Thyroid gland (tissue), 4 donors: ENCODE data around the gene RASL11B. TPM values are rescaled to one million over a fixed set of nuclear protein-coding genes. Genes with fewer than 3 reads are reported as not detected.

Experiments
- DNase-seq, 2 donors: peaks; one replicate each; pipeline ENCODE4 v3.0.0-alpha.2; 2019
- H3K27ac ChIP-seq, 3 donors: fragments of 200-600 bp; sonication (generic); 1 replicate in 2 of 3; 2 replicates in 1 of 3; pipeline ENCODE4 v1.5.1; 2016 to 2019; ENCODE audit warnings: mild to moderate bottlenecking in 1 of 3, moderate library complexity in 1 of 3
- H3K27me3 ChIP-seq: fragments of 200-600 bp; sonication (generic); one replicate; pipeline ENCODE4 v1.5.1; 2019
- H3K36me3 ChIP-seq, 2 donors: fragments of 200-600 bp; sonication (generic); one replicate each; pipeline ENCODE4 v1.5.1; 2016 to 2019
- H3K4me1 ChIP-seq, 2 donors: fragments of 200-600 bp; sonication (generic); one replicate each; pipeline ENCODE4 v1.5.1; 2017 to 2019
- H3K4me3 ChIP-seq, 3 donors: fragments of 200-600 bp; sonication (generic); replicated peaks in 1 of 3; 1 replicate in 2 of 3; 2 replicates in 1 of 3; pipeline ENCODE4 v1.5.1; 2016; ENCODE audit warnings: mild to moderate bottlenecking in 1 of 3
- H3K9me3 ChIP-seq: fragments of 200-600 bp; sonication (generic); one replicate; pipeline ENCODE4 v1.5.1; 2017
- CTCF ChIP-seq, 6 experiments: fragments of 200-600 bp in 3 of 6; fragments of 450-650 bp in 3 of 6; sonication (generic) in 3 of 6; IDR thresholded peaks; one replicate each; pipeline ENCODE4 v1.5.1; 2016 to 2019; ENCODE audit warnings: antibody characterized with exemption in 6 of 6, mild to moderate bottlenecking in 2 of 6, inconsistent platforms in 1 of 6, moderate library complexity in 1 of 6
- POLR2A ChIP-seq, 2 donors: fragments of 450-650 bp; IDR thresholded peaks; one replicate each; pipeline ENCODE4 v1.6.1; 2017; ENCODE audit warnings: antibody characterized with exemption in 2 of 2, mild to moderate bottlenecking in 2 of 2, moderate library complexity in 1 of 2
- WGBS, 2 donors: methylation state at CpG; one replicate each; pipeline ENCODE4 v1.1.5; 2017; 5-methylcytosine and 5-hydroxymethylcytosine counted together
- intact Hi-C: fragments of 100-400 bp; cut with DNase I; formaldehyde crosslinking; loops from one replicate; pipeline ENCODE4 v1.15.1; 2023
- total RNA-seq, 4 donors: library from RNA; depleted of rRNA; stranded (reverse); fragments of >200 nt; gene quantifications; one replicate each; pipeline ENCODE4 v1.2.3, GENCODE V29; 2016

Gene RASL11B
- total RNA-seq, 4 donors from 2014 or later, result 0.45 to 3.6 (median 0.60) TPM

DNA sequence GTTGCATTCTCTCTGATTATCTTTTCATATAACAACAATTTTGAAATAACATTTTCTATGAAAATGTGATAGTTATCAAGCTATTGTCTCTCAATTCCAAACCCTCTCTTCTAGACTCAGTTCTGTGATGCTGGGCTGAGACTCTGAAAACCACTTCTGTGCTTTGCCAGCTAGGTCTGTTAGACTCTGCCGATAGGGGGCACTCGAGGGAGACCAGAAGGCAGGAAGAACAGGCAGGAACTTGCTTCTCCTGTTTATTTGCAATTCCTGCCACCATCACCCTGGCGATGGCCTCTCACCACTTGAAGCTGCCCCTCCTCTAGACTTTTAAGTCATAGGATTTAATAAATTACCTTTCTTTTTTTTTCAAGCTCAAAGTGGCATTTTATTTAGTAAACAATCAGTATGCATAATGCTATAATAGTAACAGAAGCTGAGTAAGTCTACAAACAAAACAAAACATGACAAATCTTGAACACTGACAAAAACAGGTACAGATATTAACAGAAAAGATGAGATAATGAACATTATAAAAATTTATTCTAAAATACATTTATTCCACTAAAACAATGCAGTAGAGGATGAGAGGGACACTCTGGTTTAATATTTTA, 49.7 kb downstream of the RASL11B start:
- peak; percentile 74 to 84 for DNase-seq
- intact Hi-C loops, result no loop called here
- Histone ChIP-seq H3K4me3 (no peak overlapping the region), H3K4me1 (peaks cover 0 to 3% of the 10 kb centered on the region in 2 donors), H3K27me3 (no peaks in the 10 kb centered on the region), H3K27ac (no peak overlapping the region), H3K9me3 (no peaks in the 10 kb centered on the region), H3K36me3 (no peaks in the 10 kb centered on the region)
- 11 to 16% methylated on average over 3 of the region's 3 CpGs for WGBS, 2 donors
- no peak for TF ChIP-seq POLR2A (IDR thresholded peaks at IDR 0.05)
- TF ChIP-seq CTCF (IDR thresholded peaks at IDR 0.05), result peak in 5 of 6 experiments; percentile 29 to 72 (median 48)

DNA sequence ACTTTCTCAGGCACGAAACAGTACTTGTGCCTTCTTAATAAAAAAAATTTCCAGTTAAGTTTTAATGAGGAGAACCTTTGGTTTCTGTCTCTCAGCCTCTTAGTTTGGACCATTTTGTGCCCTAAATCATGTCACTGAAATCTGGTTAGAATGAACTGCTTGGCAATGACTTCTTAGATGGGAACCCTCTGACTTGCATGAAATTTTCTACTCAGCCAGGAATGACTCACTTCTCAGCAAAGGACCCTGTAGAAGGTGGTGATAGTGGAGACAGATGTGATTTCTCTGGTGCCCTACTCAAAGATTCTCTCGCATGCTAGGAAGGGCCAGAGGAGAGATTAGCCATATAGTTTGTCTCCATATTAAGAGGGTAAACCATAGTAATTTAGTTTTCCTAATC, 50.5 kb downstream of the RASL11B start:
- no peaks in the 10 kb centered on the region for H3K27me3 ChIP-seq
- H3K4me3 ChIP-seq, result no peak overlapping the region
- H3K27ac ChIP-seq, result no peak overlapping the region
- no peaks in the 10 kb centered on the region for H3K36me3 ChIP-seq
- no peak for TF ChIP-seq POLR2A (IDR thresholded peaks at IDR 0.05)
- no peak for TF ChIP-seq CTCF (IDR thresholded peaks at IDR 0.05)
- 94 to 96% methylated on average over 2 of the region's 2 CpGs for WGBS, 2 donors
- peaks cover 0 to 3% of the 10 kb centered on the region in 2 donors for H3K4me1 ChIP-seq
- no peaks in the 10 kb centered on the region for H3K9me3 ChIP-seq
- intact Hi-C loops, result no loop called here
- no peak for DNase-seq

DNA sequence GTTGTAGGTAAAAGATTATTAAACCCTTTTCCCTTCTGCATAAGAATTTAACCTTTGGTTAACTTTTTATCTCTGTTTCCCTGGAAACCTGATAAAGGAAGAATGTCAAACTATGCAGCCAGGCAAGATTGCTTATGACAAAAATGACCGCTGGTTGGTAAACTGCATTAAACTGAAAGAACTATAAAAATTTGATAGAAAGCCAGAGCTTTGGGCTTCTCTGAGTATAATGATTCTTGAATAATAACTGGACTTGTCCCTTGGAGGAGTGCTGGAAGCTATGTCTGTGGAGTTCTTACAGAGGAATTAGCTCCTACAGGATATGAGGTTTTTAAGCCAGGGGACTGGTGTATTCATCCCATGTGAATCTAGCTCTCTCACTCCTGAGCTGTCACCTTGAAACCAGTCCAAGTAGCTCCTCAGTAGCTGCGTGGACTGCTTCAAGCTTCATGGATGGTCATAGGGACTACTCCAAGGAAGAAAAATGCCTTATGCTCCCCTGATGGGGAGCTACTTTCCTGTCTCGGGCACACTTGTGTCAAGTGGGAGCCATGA, 52.0 kb downstream of the RASL11B start:
- H3K27me3 ChIP-seq, result no peaks in the 10 kb centered on the region
- no peaks in the 10 kb centered on the region for H3K36me3 ChIP-seq
- H3K27ac ChIP-seq, result no peak overlapping the region
- H3K9me3 ChIP-seq, result no peaks in the 10 kb centered on the region
- no peak for DNase-seq
- H3K4me1 ChIP-seq, result peaks cover 0 to 3% of the 10 kb centered on the region in 2 donors
- 77 to 82% methylated on average over 3 of the region's 3 CpGs for WGBS, 2 donors
- intact Hi-C loops, result no loop called here
- no peak overlapping the region for H3K4me3 ChIP-seq
- TF ChIP-seq POLR2A (IDR thresholded peaks at IDR 0.05), result no peak

DNA sequence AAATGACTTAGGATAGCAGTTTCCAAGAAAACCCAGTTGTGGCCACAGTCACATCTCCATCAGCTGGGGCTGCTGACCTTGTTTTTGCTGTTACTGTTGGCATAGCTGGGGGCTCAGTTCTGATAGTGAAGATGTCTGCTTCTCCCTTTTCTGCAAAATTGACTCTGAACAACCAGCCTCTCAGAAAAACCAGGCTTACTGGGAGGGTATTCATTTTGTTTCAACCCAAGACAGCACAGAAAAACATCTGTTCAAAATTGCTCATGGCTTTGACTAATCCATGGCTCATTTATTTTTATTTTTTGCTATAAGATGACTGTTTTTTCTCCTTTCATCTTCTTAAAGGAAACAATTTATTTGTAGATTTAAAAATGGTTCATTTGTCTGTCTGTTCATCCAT, 53.1 kb downstream of the RASL11B start:
- H3K27ac ChIP-seq, result no peak overlapping the region
- no peak overlapping the region for H3K4me3 ChIP-seq
- intact Hi-C loops, result no loop called here
- no peak for TF ChIP-seq POLR2A (IDR thresholded peaks at IDR 0.05)
- no peak for TF ChIP-seq CTCF (IDR thresholded peaks at IDR 0.05)
- H3K9me3 ChIP-seq, result no peaks in the 10 kb centered on the region
- DNase-seq, result no peak
- peaks cover 0 to 3% of the 10 kb centered on the region in 2 donors for H3K4me1 ChIP-seq
- no peaks in the 10 kb centered on the region for H3K36me3 ChIP-seq
- no peaks in the 10 kb centered on the region for H3K27me3 ChIP-seq

DNA sequence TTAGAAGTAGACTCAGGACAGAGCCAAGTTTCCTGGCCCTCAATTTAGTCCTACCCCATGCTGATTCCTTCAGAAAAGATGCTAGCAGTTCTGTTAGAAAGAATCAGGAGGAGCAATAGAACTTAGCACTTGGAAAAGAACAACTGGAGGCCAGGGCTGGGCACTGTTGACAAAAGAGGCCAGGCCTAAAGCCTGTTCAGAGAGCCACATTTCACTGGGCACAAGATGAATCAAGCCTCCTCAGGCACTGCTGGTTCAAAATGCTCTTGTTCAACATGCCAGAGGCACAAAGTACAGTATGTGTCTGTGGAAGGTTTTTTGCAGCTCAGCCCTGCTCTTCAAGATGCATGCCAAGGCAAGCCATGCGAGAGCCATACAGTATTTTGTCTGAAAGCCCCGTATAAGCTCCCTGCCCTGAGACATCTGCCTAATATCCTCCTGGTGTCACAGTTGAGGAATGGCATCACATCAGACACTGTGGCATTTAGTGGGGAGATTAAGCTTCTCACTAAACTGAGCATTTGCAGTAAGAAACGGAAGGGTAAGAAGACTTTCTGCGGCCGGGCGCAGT, 53.7 kb downstream of the RASL11B start:
- H3K27ac ChIP-seq, result no peak overlapping the region
- H3K4me3 ChIP-seq, result no peak overlapping the region
- WGBS, 2 donors, result 92 to 94% methylated on average over 6 of the region's 6 CpGs
- peaks cover 0 to 3% of the 10 kb centered on the region in 2 donors for H3K4me1 ChIP-seq
- no peak for DNase-seq
- H3K36me3 ChIP-seq, result no peaks in the 10 kb centered on the region
- H3K9me3 ChIP-seq, result no peaks in the 10 kb centered on the region
- intact Hi-C loops, result no loop called here
- no peaks in the 10 kb centered on the region for H3K27me3 ChIP-seq
- TF ChIP-seq POLR2A (IDR thresholded peaks at IDR 0.05), result no peak
- no peak for TF ChIP-seq CTCF (IDR thresholded peaks at IDR 0.05)

Other genes with a start within 250 kb of the RASL11B start
- 10 to 100 TPM; 10.8 to 17.6 (median 14.2) TPM for gene USP46, start 203.0 kb upstream of the RASL11B start, total RNA-seq
- 1 to 10 TPM in 2 of 4 donors, under 1 TPM in 2; 0.67 to 1.2 (median 0.90) TPM for gene ERVMER34-1, start 110.9 kb upstream of the RASL11B start, total RNA-seq